Suprapubic skin (tissue), 4 donors: Measurements from ENCODE around the gene DDIT3. TPM values are rescaled to one million over a fixed set of nuclear protein-coding genes. Genes with fewer than 3 reads are reported as not detected.

Source experiments
- DNase-seq, 2 donors: peaks; one replicate each; pipeline ENCODE4 v3.0.0-alpha.2; 2019; ENCODE audit warnings: low spot score in 2 of 2
- H3K27ac ChIP-seq: fragments of 200-600 bp; sonication (generic); one replicate; pipeline ENCODE4 v1.5.1; 2019
- H3K27me3 ChIP-seq: fragments of 200-600 bp; sonication (generic); one replicate; pipeline ENCODE4 v1.5.1; 2019
- H3K36me3 ChIP-seq: fragments of 200-600 bp; sonication (generic); one replicate; pipeline ENCODE4 v1.5.1; 2019
- H3K4me1 ChIP-seq: fragments of 200-600 bp; sonication (generic); one replicate; pipeline ENCODE4 v1.5.1; 2019
- H3K4me3 ChIP-seq: fragments of 200-600 bp; sonication (generic); one replicate; pipeline ENCODE4 v1.5.1; 2019; ENCODE audit warnings: mild to moderate bottlenecking
- H3K9me3 ChIP-seq: fragments of 200-600 bp; sonication (generic); one replicate; pipeline ENCODE4 v1.5.1; 2019
- EP300 ChIP-seq: sonication (generic); formaldehyde crosslinking; IDR thresholded peaks from one replicate; pipeline ENCODE4 v1.6.1; 2017; ENCODE audit warnings: antibody characterized with exemption
- POLR2A ChIP-seq, 2 donors: fragments of 450-650 bp; IDR thresholded peaks; one replicate each; pipeline ENCODE4 v1.6.1; 2017; ENCODE audit warnings: antibody characterized with exemption in 2 of 2, mild to moderate bottlenecking in 2 of 2, moderate library complexity in 2 of 2
- POLR2AphosphoS5 ChIP-seq, 3 donors: sonication (generic); formaldehyde crosslinking; IDR thresholded peaks; one replicate each; pipeline ENCODE4 v1.6.1; 2017; ENCODE audit warnings: antibody characterized with exemption in 3 of 3
- WGBS: methylation state at CpG from one replicate; pipeline ENCODE4 v1.1.5; 2018; 5-methylcytosine and 5-hydroxymethylcytosine counted together
- total RNA-seq, 4 donors: library from RNA; depleted of rRNA; stranded (reverse); fragments of >200 nt; gene quantifications; one replicate each; pipeline ENCODE4 v1.1.0, GENCODE V29; 2016
- TF ChIP-seq, protein P1 (sequence below), 2 donors: fragments of 200-600 bp in 1 of 2; fragments of 450-650 bp in 1 of 2; sonication (generic) in 1 of 2; IDR thresholded peaks; one replicate each; pipeline ENCODE4 v1.5.1; 2016 to 2019; ENCODE audit warnings: antibody characterized with exemption in 2 of 2, mild to moderate bottlenecking in 1 of 2, moderate library complexity in 1 of 2

DDIT3 gene
- total RNA-seq, 4 donors from 2014 or later, result 8.1 to 33.6 (median 14.4) TPM

DNA sequence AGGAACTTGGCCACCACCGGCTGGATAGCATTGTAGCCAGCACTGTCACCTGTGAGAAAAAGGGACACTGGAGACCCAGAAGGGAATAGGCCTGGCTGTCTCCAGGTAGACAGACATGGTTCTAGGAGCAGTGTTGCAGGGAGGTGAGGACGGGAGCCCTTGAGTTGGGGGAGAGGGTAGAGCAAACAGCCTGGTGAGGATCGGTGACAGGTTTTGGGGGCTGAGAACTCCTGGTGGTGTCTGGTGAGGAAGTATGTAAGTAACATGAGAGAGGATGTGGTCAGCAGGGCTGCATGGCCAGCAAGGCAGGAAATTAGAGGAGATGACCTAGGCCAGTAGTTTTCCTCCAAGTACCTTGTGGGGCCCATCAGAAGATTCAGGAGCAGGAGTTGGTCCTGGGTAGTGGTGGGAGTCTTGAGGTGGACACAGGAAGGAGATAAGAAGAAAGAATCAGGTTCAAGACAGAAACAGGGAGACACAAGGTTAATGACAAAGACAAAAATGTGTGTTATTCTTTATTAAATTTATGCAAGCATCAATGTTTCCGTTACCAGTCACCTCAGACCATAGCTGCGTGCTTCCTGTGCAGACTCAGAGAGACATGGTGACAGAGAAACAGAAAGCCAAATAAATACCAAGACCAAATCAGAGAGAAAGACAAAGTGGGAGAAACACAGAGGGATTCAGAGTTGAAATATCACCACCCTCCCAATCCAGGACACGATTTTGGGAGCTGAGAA lies 40.8 kb downstream of the DDIT3 start, which contains the start of gene ARHGAP9:
TSS of gene ARHGAP9 (minus strand) at position 491 of the 740 bp plus-strand sequence. CDS start at position 31, 460 bp downstream.
- Histone ChIP-seq H3K4me1 (peaks cover 17% of the 10 kb centered on the region), H3K4me3 (no peak within 1 kb of the TSS), H3K36me3 (no peaks in the 10 kb centered on the region), H3K27ac (peak within 1 kb of the TSS; percentile 19), H3K9me3 (no peaks in the 10 kb centered on the region), H3K27me3 (peaks cover 29% of the 10 kb centered on the region)
- TF ChIP-seq POLR2A (IDR thresholded peaks at IDR 0.05), result no peak
- TF ChIP-seq EP300, result no peak
- TF ChIP-seq, protein P1, sequence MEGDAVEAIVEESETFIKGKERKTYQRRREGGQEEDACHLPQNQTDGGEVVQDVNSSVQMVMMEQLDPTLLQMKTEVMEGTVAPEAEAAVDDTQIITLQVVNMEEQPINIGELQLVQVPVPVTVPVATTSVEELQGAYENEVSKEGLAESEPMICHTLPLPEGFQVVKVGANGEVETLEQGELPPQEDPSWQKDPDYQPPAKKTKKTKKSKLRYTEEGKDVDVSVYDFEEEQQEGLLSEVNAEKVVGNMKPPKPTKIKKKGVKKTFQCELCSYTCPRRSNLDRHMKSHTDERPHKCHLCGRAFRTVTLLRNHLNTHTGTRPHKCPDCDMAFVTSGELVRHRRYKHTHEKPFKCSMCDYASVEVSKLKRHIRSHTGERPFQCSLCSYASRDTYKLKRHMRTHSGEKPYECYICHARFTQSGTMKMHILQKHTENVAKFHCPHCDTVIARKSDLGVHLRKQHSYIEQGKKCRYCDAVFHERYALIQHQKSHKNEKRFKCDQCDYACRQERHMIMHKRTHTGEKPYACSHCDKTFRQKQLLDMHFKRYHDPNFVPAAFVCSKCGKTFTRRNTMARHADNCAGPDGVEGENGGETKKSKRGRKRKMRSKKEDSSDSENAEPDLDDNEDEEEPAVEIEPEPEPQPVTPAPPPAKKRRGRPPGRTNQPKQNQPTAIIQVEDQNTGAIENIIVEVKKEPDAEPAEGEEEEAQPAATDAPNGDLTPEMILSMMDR (IDR thresholded peaks at IDR 0.05), result no peak
- no peak for TF ChIP-seq POLR2AphosphoS5 (IDR thresholded peaks at IDR 0.05)
- no peak for DNase-seq
- 71% methylated on average over 6 of the region's 6 CpGs for WGBS

DNA sequence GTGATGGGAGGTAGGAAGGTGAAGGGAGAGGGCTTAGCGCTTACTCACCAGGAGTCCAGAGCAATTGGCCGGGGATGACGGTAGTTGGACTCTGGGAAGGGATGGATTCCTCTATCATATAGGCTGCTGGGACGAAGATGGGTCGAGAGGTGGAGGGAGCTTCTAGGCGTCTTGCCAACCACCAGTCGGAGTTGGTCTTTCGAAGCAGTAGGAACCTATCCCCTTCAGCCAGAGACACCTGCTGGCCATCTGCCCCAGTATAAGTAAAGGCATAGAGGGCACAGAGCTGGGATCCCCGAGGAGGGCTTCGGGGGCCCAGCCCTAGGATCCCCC lies 41.3 kb downstream of the DDIT3 start:
- Histone ChIP-seq H3K4me1 (peaks cover 17% of the 10 kb centered on the region), H3K27me3 (peaks cover 29% of the 10 kb centered on the region), H3K36me3 (no peaks in the 10 kb centered on the region), H3K27ac (no peak overlapping the region), H3K4me3 (no peak overlapping the region), H3K9me3 (no peaks in the 10 kb centered on the region)
- DNase-seq, result no peak
- no peak for TF ChIP-seq EP300
- WGBS, result 77% methylated on average over 10 of the region's 10 CpGs

DNA sequence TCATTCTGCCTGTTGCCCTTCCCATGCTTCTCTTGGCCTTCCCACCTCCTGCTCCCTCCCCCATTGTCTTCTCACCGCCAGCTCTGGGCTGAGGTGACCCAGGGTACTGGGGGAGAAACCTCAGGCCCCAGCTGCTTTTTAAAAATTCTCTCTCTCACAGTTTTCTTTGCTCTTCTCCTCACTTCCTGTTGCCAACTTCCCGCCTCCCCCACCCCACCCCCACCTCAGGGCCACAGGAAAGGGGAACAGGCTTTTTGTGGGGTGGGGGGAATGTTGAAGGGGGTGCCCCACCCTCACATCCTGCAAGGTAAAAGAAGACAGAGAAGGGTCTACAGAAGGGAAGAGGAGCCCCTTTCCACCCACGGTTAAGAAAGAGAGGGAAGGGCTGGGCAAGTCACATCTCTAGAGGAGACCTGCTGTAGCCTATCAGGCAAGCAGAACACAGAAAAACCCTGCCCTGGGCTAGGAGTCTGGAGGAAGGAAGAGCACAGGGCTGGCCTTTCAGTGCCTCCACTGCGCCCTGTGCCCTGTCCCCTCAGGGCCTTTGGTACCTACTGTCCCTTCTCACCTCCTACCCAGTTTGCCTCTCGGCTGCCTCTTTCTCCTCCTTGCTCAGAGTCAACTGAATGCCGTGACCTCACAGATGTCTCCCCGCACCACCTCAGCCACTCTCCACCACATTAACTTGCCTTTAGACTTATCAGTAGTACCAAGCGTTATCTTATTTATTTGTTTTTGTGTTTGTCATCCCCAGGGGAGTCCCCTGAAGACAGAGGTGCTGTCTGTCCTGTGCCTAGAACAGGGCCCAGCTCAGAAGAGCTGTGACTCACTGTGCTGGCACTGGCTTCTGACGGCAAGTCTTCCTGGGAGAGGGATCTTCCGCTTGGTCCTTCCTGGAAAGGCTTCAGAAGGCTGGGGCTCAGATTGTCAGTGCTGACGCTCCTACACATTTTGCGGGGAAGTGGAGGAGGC lies 42.3 kb downstream of the DDIT3 start:
- 65% methylated on average over 12 of the region's 12 CpGs for WGBS
- Histone ChIP-seq H3K27ac (peak overlapping the region; percentile 19), H3K36me3 (no peaks in the 10 kb centered on the region), H3K27me3 (peaks cover 32% of the 10 kb centered on the region), H3K9me3 (no peaks in the 10 kb centered on the region), H3K4me3 (peak overlapping the region; percentile 51), H3K4me1 (peaks cover 17% of the 10 kb centered on the region)
- TF ChIP-seq POLR2AphosphoS5 (IDR thresholded peaks at IDR 0.05), result no peak
- TF ChIP-seq POLR2A (IDR thresholded peaks at IDR 0.05), result peak in 1 of 2 donors; percentile 10
- TF ChIP-seq, protein P1 (IDR thresholded peaks at IDR 0.05), result no peak
- TF ChIP-seq EP300, result no peak
- no peak for DNase-seq

DNA sequence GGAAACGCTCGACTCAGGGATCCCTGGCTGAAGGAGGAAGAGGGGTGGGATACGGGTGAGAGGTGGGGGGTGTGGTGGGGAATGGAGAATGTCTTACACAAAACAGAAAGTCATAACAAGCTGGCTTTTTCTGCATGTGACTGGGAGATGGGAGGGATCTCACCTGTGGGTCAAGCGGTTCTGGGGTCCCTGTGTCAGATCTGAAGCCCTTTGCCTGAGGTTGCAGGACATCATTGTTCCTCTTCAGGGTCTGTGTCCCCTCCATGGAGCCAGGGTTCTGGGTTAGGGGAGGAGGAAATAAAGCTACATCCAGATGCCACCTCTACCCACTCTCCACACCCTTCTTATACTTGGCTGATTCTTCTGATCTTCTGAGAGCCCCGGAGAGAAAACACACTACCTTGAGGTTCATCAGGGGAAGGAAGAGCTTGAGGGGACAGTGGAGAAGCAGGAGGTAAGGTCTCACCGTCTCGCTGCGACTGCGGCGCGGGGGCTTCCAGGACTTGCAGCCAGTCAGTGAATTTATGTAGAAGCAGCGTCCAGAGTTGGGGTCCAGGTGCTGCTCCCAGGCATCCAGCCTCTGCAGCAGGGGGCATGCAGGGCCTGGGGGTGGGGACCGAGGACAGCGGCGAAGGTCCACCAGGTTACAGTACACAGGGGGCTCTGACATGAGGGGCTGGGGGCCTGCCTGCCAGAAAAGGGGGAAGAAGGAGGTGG lies 43.2 kb downstream of the DDIT3 start:
- H3K9me3 ChIP-seq, result no peaks in the 10 kb centered on the region
- TF ChIP-seq, protein P1 (IDR thresholded peaks at IDR 0.05), result no peak
- TF ChIP-seq POLR2A (IDR thresholded peaks at IDR 0.05), result no peak
- TF ChIP-seq EP300, result no peak
- no peak for TF ChIP-seq POLR2AphosphoS5 (IDR thresholded peaks at IDR 0.05)
- peaks cover 35% of the 10 kb centered on the region for H3K27me3 ChIP-seq
- 74% methylated on average over 15 of the region's 15 CpGs for WGBS
- H3K36me3 ChIP-seq, result no peaks in the 10 kb centered on the region
- peaks cover 17% of the 10 kb centered on the region for H3K4me1 ChIP-seq
- H3K4me3 ChIP-seq, result peak overlapping the region; percentile 51
- DNase-seq, result no peak
- no peak overlapping the region for H3K27ac ChIP-seq

DNA sequence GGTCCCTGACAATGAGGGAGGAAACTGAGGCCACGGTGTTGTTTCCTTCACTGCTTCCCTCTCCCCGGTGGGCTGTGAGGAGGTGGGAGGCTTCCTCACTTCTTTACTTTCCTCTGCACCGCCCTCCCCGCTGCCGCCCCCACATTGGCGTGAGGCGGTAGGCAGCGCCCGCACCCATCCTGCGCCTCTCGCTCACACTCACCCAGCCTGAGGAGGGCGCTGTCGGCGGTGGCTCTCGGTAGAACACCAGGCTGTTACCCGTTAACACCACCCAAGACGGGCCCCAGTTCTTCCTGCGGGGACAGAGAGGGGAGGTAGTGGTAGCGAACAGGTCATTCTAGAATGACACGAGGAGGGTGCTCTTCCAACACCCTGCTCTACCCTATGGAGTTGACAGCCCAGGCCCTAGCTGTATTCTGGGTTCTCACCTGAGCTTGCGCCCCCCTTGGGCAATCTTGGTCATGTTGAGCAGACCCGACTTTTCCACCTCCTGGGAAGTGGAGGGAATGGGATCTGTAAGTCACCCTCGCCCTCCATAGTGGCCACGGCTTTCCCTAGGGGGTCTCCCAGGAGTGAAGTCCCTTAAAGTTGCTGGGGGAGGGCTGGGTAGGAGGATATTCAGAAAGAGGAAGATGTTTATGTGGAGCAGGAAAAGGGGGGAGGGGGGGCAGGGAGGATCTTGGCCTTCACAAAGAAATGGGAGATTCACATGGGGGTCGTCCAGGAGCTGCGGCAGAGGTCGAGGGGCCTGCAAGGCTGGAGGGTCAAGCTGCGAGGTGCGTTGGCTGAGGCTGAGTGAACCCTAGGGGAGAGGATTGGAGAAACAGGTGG lies 43.9 kb downstream of the DDIT3 start:
- Histone ChIP-seq H3K4me1 (peaks cover 17% of the 10 kb centered on the region), H3K4me3 (peak overlapping the region; percentile 51), H3K27me3 (peaks cover 40% of the 10 kb centered on the region), H3K27ac (no peak overlapping the region), H3K36me3 (no peaks in the 10 kb centered on the region), H3K9me3 (no peaks in the 10 kb centered on the region)
- TF ChIP-seq, protein P1 (IDR thresholded peaks at IDR 0.05), result peak in 1 of 2 donors; percentile 46
- no peak for TF ChIP-seq EP300
- DNase-seq, result no peak
- 24% methylated on average over 25 of the region's 29 CpGs for WGBS
